NCI-H2029 treated with DMSO at 0.1 percent for 48 hours (cell line): ENCODE data around the gene ACIN1.

Experiments used
- DNase-seq: peaks from one replicate; lab custom pipeline; 2025; lab: John Stamatoyannopoulos, UW

Gene ACIN1

GRCh38 chr14:23042162-23042965, 52.6 kb downstream of the ACIN1 start, which contains the start of gene PSMB11:
Gene PSMB11 (plus strand): TSS chr14:23042212. CDS start chr14:23042226, 14 bp downstream.
- no peak for DNase-seq

- DNase-seq: no peak
These were observed 53.2 kb downstream of the ACIN1 start for GRCh38 chr14:23041729-23042128.

- DNase-seq: no peak
These were observed 54.8 kb downstream of the ACIN1 start for GRCh38 chr14:23040100-23040499.

GRCh38 chr14:23035303-23036144, 59.4 kb downstream of the ACIN1 start:
- no peak for DNase-seq

- DNase-seq: no peak
These were observed 60.2 kb downstream of the ACIN1 start, which contains the start of gene PSMB5 for GRCh38 chr14:23034498-23035302. Gene PSMB5 (minus strand): TSS chr14:23034900. CDS start chr14:23034881, 19 bp downstream.

- no peak for DNase-seq
These were observed 61.0 kb downstream of the ACIN1 start for GRCh38 chr14:23033801-23034497.

- no peak for DNase-seq
These were observed 61.6 kb downstream of the ACIN1 start for GRCh38 chr14:23033251-23033727.

- DNase-seq: no peak
These were observed 64.0 kb downstream of the ACIN1 start for GRCh38 chr14:23030936-23031335.

GRCh38 chr14:23028799-23029198, 66.1 kb downstream of the ACIN1 start:
- no peak for DNase-seq

GRCh38 chr14:23025151-23025814, 69.7 kb downstream of the ACIN1 start:
- no peak for DNase-seq

GRCh38 chr14:23024612-23025075, 70.3 kb downstream of the ACIN1 start:
- no peak for DNase-seq

- no peak for DNase-seq
These were observed 71.2 kb downstream of the ACIN1 start for GRCh38 chr14:23023795-23024152.

GRCh38 chr14:23023022-23023794, 71.7 kb downstream of the ACIN1 start:
- no peak for DNase-seq

- no peak for DNase-seq
These were observed 73.0 kb downstream of the ACIN1 start for GRCh38 chr14:23021889-23022442.

GRCh38 chr14:23021434-23021833, 73.5 kb downstream of the ACIN1 start:
- no peak for DNase-seq

- DNase-seq: no peak
These were observed 74.5 kb downstream of the ACIN1 start for GRCh38 chr14:23020143-23021128.

GRCh38 chr14:23018107-23018506, 76.8 kb downstream of the ACIN1 start:
- DNase-seq: no peak

GRCh38 chr14:23017091-23017490, 77.8 kb downstream of the ACIN1 start:
- DNase-seq: no peak
